DOHH2 (cell line): ENCODE results near the gene THTPA.

Experiments
- H3F3A ChIP-seq: fragments of 200-600 bp; sonication (generic), shearing (Covaris generic); 2 replicates; pipeline ENCODE4 v1.6.0; 2016; ENCODE audit warnings: antibody characterized with exemption, mild to moderate bottlenecking; ENCODE audit not compliant: control insufficient read depth, insufficient read depth
- H3K27ac ChIP-seq: fragments of 200-600 bp; sonication (generic); 2 replicates; pipeline ENCODE4 v1.5.1; 2014; ENCODE audit warnings: low read depth, mild to moderate bottlenecking, low read length, moderate library complexity
- H3K27me3 ChIP-seq: fragments of 200-600 bp; sonication (generic); 2 replicates; pipeline ENCODE4 v1.6.1; 2014; ENCODE audit warnings: mild to moderate bottlenecking, low read length, mixed read lengths; ENCODE audit not compliant: control insufficient read depth
- H3K36me3 ChIP-seq: fragments of 200-600 bp; sonication (generic); 2 replicates; pipeline ENCODE4 v1.6.1; 2014; ENCODE audit warnings: mild to moderate bottlenecking, low read length, moderate library complexity, mixed read lengths; ENCODE audit not compliant: control insufficient read depth
- H3K4me1 ChIP-seq: fragments of 200-600 bp; sonication (generic); 2 replicates; pipeline ENCODE4 v1.6.1; 2014; ENCODE audit warnings: mild to moderate bottlenecking, low read length, mixed read lengths; ENCODE audit not compliant: control insufficient read depth
- H3K4me2 ChIP-seq: fragments of 200-600 bp; sonication (generic); 2 replicates; pipeline ENCODE4 v1.6.0; 2014; ENCODE audit warnings: mild to moderate bottlenecking, low read length, moderate library complexity
- H3K4me3 ChIP-seq: fragments of 200-600 bp; sonication (generic); 2 replicates; pipeline ENCODE4 v1.5.1; 2014; ENCODE audit warnings: mild to moderate bottlenecking, low read length, mixed read lengths
- H3K79me2 ChIP-seq: fragments of 200-600 bp; sonication (generic); 2 replicates; pipeline ENCODE4 v1.6.1; 2014; ENCODE audit warnings: mild to moderate bottlenecking, low read length, mixed read lengths; ENCODE audit not compliant: control insufficient read depth
- H3K9me2 ChIP-seq: fragments of 200-600 bp; sonication (generic); replicated peaks from 2 replicates; pipeline ENCODE4 v1.6.1; 2014; ENCODE audit warnings: mild to moderate bottlenecking, low read length, mixed read lengths; ENCODE audit not compliant: control insufficient read depth
- H3K9me3 ChIP-seq: fragments of 200-600 bp; sonication (generic); 2 replicates; pipeline ENCODE4 v1.6.1; 2014; ENCODE audit warnings: antibody characterized with exemption, low read length, mixed read lengths; ENCODE audit not compliant: control insufficient read depth, insufficient read depth
- H4K20me1 ChIP-seq: fragments of 200-600 bp; sonication (generic); 2 replicates; pipeline ENCODE4 v1.6.0; 2014; ENCODE audit warnings: low read depth, mild to moderate bottlenecking, antibody characterized with exemption, low read length, moderate library complexity; ENCODE audit not compliant: control insufficient read depth, insufficient read depth
- EZH2phosphoT487 ChIP-seq: fragments of 200-600 bp; sonication (generic); IDR thresholded peaks from 2 replicates; pipeline ENCODE4 v1.6.1; 2017; ENCODE audit warnings: borderline replicate concordance, mild to moderate bottlenecking, antibody characterized with exemption, low read length, moderate library complexity, mixed read lengths
- TF ChIP-seq, protein P1 (sequence below): fragments of 200-600 bp; sonication (generic); IDR thresholded peaks from one replicate; pipeline ENCODE4 v1.5.1; 2014; ENCODE audit warnings: antibody characterized with exemption, mild to moderate bottlenecking, low read depth, low read length; ENCODE audit not compliant: poor library complexity, severe bottlenecking

Gene THTPA

DNA sequence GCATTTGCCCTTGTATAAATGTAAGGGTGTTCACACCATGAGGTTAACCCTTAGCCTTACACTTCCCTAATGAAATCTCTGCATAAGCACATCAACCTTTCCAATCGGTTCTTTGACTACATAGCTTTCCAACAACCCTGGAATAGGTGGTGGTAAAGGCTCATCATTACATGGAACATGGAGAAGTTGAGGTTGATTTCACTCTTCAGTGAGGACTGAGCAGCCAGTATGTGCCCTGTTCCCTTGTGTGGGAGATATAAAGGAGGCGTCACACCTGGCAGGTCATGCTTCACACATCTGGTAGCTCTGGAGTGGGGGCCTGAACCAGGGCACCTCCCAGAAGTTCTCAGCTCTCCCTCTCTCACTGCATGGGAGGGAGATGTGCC lies 44.2 kb downstream of the THTPA start:
- Histone ChIP-seq H3K9me2 (no peaks in the 10 kb centered on the region), H3K4me1 (no peaks in the 10 kb centered on the region), H3K9me3 (no peaks in the 10 kb centered on the region), H3K27ac (no peak overlapping the region), H3K36me3 (no peaks in the 10 kb centered on the region), H3K27me3 (no peaks in the 10 kb centered on the region), H4K20me1 (no peaks in the 10 kb centered on the region), H3K79me2 (no peaks in the 10 kb centered on the region), H3F3A (no peaks in the 10 kb centered on the region), H3K4me3 (no peak overlapping the region), H3K4me2 (no peak overlapping the region)
- TF ChIP-seq, protein P1, sequence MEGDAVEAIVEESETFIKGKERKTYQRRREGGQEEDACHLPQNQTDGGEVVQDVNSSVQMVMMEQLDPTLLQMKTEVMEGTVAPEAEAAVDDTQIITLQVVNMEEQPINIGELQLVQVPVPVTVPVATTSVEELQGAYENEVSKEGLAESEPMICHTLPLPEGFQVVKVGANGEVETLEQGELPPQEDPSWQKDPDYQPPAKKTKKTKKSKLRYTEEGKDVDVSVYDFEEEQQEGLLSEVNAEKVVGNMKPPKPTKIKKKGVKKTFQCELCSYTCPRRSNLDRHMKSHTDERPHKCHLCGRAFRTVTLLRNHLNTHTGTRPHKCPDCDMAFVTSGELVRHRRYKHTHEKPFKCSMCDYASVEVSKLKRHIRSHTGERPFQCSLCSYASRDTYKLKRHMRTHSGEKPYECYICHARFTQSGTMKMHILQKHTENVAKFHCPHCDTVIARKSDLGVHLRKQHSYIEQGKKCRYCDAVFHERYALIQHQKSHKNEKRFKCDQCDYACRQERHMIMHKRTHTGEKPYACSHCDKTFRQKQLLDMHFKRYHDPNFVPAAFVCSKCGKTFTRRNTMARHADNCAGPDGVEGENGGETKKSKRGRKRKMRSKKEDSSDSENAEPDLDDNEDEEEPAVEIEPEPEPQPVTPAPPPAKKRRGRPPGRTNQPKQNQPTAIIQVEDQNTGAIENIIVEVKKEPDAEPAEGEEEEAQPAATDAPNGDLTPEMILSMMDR: no peak
- TF ChIP-seq EZH2phosphoT487: no peak

DNA sequence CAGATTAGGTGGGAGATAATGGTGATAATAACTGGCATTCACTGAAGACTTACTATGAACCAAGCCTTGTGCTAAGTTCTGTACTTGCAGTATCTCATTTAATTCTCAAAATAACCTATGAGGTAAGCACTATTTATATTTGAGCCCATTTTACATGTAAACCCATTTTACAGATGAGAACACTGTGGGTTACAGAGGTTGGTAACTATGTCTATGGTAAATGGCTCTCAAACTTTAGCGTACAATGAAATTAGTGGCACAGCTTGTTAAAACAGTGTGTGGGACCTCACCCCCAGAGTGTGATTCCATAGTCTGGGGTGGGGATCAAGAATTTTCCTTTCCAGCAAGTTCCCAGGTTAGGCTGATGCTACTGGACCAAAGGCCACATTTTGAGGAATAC lies 44.7 kb downstream of the THTPA start:
- no peaks in the 10 kb centered on the region for H3F3A ChIP-seq
- H3K9me3 ChIP-seq: no peaks in the 10 kb centered on the region
- no peaks in the 10 kb centered on the region for H3K9me2 ChIP-seq
- H3K36me3 ChIP-seq: no peaks in the 10 kb centered on the region
- no peaks in the 10 kb centered on the region for H4K20me1 ChIP-seq
- H3K27me3 ChIP-seq: no peaks in the 10 kb centered on the region
- H3K79me2 ChIP-seq: no peaks in the 10 kb centered on the region
- H3K4me1 ChIP-seq: no peaks in the 10 kb centered on the region
- H3K4me2 ChIP-seq: no peak overlapping the region
- H3K4me3 ChIP-seq: no peak overlapping the region
- H3K27ac ChIP-seq: no peak overlapping the region
- TF ChIP-seq, protein P1: no peak
- no peak for TF ChIP-seq EZH2phosphoT487

DNA sequence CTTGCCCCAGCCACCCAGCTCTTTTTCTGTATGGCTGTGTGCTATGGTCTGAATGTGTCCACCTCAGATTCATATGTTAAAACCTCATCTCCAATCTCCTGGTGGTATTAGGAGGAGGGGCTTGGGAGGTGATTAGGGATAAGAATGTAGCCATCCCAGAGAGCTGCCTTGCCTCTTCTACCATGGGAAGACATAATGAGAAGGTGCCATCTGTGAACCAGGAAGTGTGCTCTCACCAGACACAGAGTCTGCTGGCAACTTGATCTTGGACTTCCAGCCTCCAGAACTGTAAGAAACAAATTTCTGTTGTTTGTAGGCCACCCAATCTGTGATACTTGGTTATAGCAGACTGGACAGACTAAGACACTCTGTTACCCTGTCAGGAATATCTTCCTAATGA lies 45.4 kb downstream of the THTPA start:
- Histone ChIP-seq H3K27ac (no peak overlapping the region), H3K4me2 (no peak overlapping the region)

More for the DNA sequence above, 45.4 kb downstream of the THTPA start:
- Histone ChIP-seq H3K36me3 (no peaks in the 10 kb centered on the region), H3K4me1 (no peaks in the 10 kb centered on the region), H3K27me3 (no peaks in the 10 kb centered on the region), H4K20me1 (no peaks in the 10 kb centered on the region), H3K4me3 (no peak overlapping the region), H3K79me2 (no peaks in the 10 kb centered on the region), H3K9me2 (no peaks in the 10 kb centered on the region), H3F3A (no peaks in the 10 kb centered on the region), H3K9me3 (no peaks in the 10 kb centered on the region)
- TF ChIP-seq, protein P1: no peak
- TF ChIP-seq EZH2phosphoT487: no peak
